LHCN-M2 (cell line): Measurements from ENCODE around the gene GSN. TPM values are rescaled to one million over a fixed set of nuclear protein-coding genes. Genes with fewer than 3 reads are reported as not detected.

ENCODE experiments used
- DNase-seq: peaks from one replicate; pipeline ENCODE4 v3.0.0-alpha.2; 2012; ENCODE audit warnings: low read depth
- total RNA-seq: library from RNA; depleted of rRNA; stranded (reverse); fragments of >200 nt; gene quantifications from 2 replicates; pipeline ENCODE4 v1.2.3, GENCODE V29; 2014

The GSN gene
- total RNA-seq, 1 experiment from 2014 or later, result 467 TPM

DNA sequence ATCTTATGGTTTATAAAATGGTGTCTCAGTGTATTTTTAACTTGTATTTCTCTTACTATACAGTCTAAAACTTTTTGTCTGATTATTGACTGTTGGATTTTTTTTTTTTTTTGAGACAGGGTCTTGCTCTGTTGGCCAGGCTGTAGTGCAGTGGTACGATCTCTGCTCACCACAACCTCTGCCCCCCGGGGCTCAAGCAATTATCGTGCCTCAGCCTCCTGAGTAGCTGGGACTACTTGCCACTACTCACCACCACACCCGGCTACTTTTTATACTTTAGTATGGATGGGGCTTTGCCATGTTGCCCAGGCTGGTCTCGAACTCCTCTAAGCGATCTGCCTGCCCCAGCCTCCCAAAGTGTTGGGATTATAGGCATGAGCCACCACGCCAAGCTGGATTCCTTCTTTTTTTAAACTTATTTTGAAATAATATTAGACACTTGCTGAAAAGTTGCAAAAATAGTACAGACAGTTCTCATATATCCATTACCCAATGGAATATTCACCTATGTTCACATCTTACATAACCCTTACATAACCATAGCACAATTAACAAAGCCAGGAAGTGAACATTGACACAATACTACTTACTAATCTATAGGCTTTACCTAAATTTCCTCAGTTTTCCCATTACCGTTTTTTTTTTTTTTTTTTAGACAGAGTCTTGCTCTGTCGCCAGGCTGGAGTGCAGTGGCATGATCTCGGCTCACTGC is 54.9 kb downstream of the GSN start:
- no peak for DNase-seq

- no peak for DNase-seq
These were observed 55.6 kb downstream of the GSN start for GRCh38 chr9:121323449-121324151.

GRCh38 chr9:121324316-121324715 is 56.4 kb downstream of the GSN start:
- DNase-seq, result no peak

DNA sequence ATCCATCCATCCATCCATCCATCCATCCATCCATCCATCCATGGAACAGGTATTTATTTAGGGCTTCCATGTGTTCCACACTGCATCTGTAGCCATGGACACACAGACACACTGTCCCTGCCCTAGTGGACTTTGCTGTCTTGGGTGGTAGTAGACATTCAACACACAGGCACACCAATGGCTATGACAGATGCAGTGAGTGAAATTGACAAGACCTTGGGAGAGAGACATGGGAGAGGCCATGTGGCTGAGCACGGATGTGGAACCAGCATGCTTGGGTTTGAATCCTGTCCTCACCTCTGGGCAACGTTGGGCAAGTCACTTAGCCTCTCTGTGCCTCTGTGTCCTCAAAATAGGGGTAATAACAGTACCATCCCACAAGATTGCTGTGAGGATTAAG is 56.8 kb downstream of the GSN start:
- DNase-seq, result no peak

DNA sequence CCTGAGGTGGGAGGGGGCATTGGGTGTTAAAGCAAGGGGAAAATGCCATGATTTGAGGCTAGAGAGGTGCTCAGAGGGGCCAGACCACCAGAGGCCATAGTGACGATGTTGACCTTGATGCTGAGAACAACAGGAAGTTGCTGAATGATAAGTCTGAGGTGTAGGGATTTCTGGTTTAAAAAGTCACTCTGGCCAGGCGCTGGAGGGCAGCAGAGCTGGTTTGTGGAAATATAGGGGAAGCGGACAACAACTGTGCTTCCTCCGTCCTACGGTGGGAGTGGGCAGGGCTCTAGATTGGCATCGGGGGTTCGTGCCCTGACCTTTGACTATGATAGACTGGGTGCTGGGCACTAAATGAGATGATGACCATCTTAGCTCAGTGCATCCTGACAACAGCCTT is 57.4 kb downstream of the GSN start:
- no peak for DNase-seq

- peak; percentile 56 for DNase-seq
These were observed 58.3 kb downstream of the GSN start for GRCh38 chr9:121326130-121326838.

DNA sequence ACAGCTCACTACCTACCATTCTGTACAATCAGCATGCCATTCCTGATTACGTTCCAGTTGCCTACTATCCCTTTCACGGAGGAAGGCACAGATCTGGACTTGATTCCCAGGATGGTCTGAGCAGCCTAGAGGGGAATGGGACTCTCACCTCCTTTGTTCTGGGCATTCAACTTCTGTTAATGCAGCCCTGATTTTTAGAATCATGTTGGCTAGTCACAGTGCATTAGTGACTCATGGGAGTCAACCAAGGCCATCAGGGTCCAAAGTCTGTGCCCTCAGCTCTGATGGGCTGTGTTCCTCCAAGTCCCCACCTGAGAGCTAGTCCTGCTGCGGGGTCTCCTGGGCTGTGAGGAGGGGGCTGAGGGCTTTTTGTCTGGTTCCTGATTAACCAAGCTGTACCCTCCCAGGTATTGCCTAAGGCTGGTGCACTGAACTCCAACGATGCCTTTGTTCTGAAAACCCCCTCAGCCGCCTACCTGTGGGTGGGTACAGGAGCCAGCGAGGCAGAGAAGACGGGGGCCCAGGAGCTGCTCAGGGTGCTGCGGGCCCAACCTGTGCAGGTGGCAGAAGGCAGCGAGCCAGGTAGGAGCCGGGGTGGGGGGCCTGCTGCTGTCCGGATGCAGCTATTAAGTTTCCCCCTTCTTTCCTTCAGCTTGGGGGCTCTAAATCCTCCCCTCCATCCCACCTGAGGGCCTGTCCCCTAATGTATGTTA is 59.1 kb downstream of the GSN start:
- no peak for DNase-seq

DNA sequence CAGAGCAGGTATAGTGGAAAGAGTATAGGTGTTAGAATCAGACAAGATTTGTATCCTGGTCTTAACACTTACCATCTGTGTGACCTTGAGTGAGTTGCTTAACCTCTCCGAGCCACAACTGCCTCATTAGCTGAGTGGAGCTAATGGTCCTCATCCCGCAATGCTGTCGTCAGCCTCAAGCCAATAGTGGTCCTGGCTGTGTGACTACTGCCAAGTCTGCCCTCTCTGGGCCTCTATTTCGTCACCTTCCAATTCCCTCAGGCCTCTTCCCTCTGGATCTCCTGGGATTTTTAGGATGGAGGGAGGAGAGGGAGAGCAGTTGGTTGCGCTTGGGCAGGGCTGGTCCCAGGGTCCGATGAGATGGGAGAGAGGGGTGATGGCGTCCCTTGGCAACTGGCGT is 60.5 kb downstream of the GSN start:
- DNase-seq, result no peak

DNA sequence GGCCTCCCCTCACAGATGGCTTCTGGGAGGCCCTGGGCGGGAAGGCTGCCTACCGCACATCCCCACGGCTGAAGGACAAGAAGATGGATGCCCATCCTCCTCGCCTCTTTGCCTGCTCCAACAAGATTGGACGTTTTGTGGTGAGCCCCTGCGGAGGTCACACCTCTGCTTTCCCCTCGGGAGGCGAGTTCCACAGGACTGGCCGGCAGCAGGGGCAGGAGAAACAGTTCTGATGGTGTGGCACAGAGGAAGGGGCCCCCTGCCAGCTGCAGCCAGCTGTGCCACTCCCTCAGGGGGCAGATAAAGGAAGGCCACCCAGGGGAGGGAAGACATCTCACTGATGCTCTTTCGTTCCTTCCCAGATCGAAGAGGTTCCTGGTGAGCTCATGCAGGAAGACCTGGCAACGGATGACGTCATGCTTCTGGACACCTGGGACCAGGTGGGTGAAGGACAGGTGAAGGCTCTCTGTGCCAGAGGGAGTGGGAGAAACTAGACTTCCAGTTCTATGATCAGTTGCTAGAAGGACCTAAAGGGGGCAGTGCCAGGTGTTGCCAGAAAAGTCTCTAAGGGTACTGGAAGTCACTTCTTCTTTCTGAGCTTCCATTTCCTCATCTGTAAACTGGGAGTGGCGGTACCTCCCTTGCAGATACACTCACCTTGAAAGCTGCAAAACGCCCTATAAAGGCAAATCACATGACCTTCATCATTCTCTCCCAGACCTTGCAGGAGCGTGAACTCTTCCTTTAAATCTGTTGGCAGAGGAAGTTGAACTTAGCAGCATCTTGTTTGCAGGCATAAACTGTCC is 61.1 kb downstream of the GSN start:
- DNase-seq, result no peak

DNA sequence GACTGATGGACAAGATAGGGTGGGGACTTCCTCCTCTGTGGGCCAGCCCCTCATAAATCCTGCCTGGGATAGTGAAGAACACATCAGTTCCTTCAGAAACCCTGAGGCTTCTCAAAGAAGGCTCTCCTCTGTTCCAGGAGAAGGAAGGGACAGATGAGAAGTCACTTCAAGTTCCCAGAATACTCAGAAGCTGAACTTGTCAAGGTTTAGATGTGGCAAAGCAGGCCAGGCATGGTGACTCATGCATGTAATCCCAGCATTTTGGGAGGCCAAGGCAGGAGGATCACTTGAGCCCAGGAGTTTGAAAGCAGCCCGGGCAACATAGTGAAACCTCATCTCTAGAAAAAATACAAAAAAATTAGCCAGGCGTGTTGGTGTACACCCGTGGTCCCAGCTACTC is 63.6 kb downstream of the GSN start:
- no peak for DNase-seq

DNA sequence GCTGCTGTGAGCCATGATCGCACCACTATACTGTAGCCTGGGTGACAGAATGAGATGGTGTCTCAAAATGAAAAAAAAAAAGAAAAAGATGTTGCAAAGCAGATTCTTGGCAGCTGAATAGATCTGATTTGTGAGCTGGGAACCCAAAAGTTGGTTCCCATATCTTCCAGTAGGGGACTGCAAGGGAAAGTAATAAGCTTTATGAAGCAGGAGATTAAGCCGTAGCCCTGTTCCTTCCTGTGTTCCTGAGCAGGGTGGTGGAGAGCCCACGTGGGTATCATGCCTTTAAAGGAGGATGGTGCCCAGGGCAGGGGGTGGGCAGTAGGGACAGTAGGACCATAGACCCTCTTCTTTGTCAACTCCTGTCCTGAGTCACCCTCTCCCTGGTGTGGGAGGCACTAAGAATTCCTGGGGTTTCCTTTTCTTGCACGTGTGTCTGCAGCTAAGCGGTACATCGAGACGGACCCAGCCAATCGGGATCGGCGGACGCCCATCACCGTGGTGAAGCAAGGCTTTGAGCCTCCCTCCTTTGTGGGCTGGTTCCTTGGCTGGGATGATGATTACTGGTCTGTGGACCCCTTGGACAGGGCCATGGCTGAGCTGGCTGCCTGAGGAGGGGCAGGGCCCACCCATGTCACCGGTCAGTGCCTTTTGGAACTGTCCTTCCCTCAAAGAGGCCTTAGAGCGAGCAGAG is 64.2 kb downstream of the GSN start:
- DNase-seq, result peak; percentile 36

- no peak for DNase-seq
These were observed 66.2 kb downstream of the GSN start for GRCh38 chr9:121333950-121334773.

DNA sequence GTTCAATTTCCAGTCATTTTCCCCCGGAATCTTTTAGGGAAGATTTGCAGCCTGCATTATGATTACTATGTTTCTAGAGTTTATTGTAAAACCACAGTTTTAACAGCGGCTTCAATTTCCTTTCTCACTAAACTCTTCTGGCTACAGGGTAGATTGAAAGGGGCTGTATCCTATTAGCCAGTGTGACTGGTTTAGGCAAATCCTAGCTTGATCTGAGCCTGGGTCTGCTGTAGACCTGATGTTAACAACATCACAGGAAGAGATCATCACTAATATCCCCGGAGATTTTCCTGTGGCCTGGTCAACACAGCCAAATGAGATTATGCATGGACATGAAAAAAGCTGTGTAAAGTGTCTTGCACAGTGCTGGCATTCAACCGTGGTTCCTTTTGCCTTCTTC is 68.7 kb downstream of the GSN start:
- no peak for DNase-seq

DNA sequence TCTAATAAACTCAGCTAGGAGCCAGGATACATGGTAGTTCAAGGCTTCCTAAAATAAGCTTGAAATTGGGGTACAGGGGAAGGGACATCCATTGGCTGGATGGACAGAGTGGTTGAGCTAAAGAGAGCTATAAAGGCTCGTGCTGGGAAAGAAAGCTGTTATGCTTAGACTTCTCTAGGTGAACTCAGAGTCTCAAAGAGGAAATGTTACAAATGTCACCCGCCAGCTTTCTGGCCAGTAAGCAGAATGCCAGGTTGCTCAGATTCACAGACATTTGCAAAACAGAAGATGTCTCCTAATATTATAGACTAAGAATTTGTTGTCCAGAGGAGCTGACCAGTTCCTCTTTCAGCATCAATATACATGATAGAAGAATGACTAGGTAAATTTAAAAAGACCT is 71.5 kb downstream of the GSN start:
- DNase-seq, result no peak

DNA sequence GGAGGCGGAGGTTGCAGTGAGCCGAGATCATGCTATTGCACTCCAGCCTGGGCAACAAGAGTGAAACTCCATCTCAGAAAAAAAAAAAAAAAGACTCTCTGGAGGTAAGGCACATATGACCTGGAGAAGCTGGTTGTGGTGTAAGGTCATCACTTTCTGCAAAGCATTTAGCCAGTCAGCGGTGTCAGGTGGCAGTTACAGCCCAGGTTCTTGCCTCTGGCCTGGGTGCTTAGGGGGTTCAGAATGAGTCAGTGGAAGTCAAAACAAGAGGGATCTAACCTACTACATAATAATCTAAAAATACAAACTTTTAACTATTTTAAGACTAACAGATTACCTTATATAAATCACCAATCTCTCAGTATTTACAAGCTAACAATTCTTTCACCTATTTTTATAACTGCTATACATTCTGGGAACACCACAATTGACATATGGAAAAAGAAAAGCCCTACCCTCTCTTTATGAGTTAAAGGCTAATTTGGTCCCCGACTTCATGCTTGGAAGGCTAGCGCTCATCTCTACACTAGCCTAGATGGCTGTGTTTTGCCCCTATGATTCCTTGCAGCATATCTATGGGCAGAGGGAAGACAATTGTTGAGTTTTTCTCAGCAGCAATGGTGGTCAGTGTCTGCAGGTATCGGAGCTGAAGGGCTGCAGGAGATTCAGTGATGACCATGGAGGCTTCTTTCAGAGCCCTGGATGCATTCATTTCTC is 72.9 kb downstream of the GSN start:
- DNase-seq, result no peak

DNA sequence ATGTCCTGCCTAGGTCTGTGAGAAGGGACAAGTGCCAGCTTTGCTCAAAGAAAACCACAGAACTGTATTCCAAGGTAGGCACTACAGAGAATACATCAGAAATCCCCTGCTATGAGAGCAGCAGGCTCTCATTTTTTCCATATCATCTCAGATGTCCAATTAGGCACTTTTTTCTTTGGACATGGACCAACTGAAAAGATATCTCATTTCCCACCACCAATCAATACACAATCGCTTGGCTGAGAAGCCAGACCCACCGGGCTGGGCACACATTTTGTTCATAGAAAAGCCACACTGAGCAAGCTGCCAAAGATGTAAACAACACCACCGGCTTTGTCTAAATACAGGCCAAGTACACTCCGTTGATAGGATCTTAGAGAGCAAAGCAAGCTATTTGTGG is 76.2 kb downstream of the GSN start:
- DNase-seq, result no peak

- DNase-seq, result no peak
These were observed 77.1 kb downstream of the GSN start for GRCh38 chr9:121345070-121345469.

- DNase-seq, result no peak
These were observed 80.3 kb downstream of the GSN start for GRCh38 chr9:121348221-121348620.

DNA sequence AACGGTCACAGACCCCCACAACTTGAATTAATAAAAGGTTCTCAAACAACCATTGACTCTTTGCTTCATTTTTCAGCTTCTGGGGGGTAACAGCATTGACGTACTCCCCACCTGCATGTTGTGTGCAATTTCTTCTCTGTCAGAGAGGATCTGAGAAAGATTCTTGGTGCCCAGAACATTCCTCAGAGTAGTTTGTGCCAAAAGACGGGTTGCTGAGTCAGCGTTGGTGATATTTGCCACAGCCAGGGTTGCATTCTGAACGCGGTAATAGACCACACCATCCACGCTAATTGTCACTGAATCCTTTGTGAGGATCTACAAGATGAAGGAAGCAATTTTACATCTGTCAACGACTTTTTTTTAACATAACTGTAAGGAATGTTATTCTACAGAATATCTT is 81.0 kb downstream of the GSN start:
- DNase-seq, result peak; percentile 41
